ENCODE results near the gene SEMA7A.
"Not testable (repeated sequence)": the region's sequence is repeated elsewhere in the genome, so short reads cannot be mapped to it uniquely, and the experiment has no call there.

The SEMA7A gene

DNA sequence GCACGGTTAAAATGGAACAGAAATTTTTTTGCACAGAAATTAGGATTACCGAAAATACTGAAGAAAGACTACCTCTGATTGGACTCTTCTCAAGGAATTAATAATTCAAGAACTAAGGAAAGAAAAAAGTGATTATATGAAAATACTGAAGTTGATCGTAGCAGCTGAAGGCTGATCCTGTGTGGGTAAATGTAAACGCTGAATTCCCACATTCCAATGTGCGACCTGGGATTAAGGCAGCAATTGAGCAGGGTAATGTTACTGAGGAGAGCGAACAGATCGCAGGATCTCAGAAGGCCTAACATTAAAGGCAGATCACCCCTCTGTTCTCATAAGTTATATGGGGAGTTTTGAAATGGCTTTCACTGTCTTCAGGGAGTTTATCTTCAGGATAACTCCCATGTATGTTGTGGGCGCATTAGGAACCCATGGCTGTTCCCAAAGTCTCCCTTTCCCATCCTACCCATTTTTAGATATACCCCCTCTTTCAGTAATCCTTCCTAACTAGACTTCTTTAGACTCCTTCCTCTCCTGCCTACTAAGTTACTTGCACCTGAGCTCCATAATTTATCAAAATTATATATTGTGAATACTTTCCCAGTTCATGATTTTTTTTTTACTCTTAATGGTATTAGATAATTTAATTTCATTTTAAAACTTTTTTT, 28.2 kb upstream of the SEMA7A start:
- TF ChIP-seq EZH2phosphoT487 (IDR thresholded peaks at IDR 0.05; ENCODE audit: borderline replicate concordance, low read length): no peak
- TF ChIP-seq, protein P1, sequence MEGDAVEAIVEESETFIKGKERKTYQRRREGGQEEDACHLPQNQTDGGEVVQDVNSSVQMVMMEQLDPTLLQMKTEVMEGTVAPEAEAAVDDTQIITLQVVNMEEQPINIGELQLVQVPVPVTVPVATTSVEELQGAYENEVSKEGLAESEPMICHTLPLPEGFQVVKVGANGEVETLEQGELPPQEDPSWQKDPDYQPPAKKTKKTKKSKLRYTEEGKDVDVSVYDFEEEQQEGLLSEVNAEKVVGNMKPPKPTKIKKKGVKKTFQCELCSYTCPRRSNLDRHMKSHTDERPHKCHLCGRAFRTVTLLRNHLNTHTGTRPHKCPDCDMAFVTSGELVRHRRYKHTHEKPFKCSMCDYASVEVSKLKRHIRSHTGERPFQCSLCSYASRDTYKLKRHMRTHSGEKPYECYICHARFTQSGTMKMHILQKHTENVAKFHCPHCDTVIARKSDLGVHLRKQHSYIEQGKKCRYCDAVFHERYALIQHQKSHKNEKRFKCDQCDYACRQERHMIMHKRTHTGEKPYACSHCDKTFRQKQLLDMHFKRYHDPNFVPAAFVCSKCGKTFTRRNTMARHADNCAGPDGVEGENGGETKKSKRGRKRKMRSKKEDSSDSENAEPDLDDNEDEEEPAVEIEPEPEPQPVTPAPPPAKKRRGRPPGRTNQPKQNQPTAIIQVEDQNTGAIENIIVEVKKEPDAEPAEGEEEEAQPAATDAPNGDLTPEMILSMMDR (IDR thresholded peaks at IDR 0.05; ENCODE audit: low read depth, low read length, poor library complexity, severe bottlenecking): no peak
- Histone ChIP-seq H3K4me1 (ENCODE audit: control insufficient read depth, low read length) (peaks cover 32% of the 10 kb centered on the region), H3K27ac (ENCODE audit: low read depth, low read length) (no peak overlapping the region), H3K36me3 (ENCODE audit: control insufficient read depth, low read length) (no peaks in the 10 kb centered on the region; the same call in 1 of the 2 replicates), H3K79me2 (ENCODE audit: control insufficient read depth, low read length) (peaks cover 25% of the 10 kb centered on the region), H3K9me2 (replicated peaks; ENCODE audit: control insufficient read depth, low read length) (no peaks in the 10 kb centered on the region), H3K9me3 (ENCODE audit: control insufficient read depth, insufficient read depth, low read length) (no peaks in the 10 kb centered on the region), H3K4me3 (ENCODE audit: low read length) (peak overlapping the region; percentile 87), H3F3A (ENCODE audit: control insufficient read depth, insufficient read depth) (0 out of 2 replicates have a peak, but pooled peaks cover 3% of the 10 kb centered on the region), H4K20me1 (ENCODE audit: control insufficient read depth, insufficient read depth, low read depth, low read length) (no peaks in the 10 kb centered on the region), H3K4me2 (ENCODE audit: low read length) (peak overlapping the region; percentile 59), H3K27me3 (ENCODE audit: control insufficient read depth, low read length) (no peaks in the 10 kb centered on the region)

DNA sequence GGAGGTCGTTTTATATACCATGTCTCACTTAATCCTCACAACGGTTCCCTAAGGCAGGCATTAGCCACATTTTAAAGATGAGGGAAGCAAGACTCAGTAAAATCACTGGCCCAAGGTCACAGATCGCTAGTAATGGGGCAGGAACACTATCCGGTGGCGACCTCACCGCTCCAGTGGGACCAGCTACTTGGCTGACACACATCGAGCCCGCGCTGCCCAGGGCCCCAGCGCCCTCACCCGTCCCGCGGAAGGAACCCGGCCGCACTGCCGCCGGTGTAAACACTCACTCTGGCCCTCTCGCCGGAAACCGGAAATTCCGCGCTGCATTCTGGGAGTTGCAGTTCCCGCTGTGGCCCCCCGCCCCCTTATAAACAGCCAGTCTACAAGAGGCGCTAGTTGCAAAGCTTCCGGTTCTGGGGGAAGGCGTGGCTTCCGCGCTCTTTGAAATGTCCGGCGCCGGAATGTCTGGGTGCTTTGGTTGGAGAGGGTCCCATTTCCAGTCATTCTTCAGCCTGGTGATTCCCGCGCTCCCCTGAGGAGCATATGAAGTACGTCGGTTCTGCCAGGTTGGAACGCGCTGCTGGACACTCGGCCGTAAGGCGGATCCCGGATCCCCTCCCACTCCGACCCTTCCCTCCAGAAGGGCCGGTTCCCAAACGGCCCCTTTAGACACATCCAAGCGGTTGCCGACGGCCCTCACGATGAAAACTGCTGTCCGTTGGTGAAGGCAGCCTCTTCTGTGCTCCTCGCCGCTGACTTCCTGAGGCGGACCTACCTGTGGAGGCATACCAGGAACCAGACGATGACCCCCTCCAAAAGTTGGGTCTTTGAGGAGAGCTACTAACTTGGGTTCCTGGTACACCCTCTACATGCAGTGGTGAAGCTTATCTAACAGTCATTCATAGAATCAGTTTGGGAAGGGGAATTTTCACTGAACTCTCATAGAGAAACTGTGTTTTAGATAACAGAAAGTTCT, 27.4 kb upstream of the SEMA7A start, which contains the start of gene UBL7:
TSS of gene UBL7 (minus strand) at position 290 of the 976 bp plus-strand sequence. CDS start 2,293 bp downstream, outside the sequence.
- H3K27me3 ChIP-seq (ENCODE audit: control insufficient read depth, low read length): no peaks in the 10 kb centered on the region
- H3K4me1 ChIP-seq (ENCODE audit: control insufficient read depth, low read length): peaks cover 32% of the 10 kb centered on the region
- H4K20me1 ChIP-seq (ENCODE audit: control insufficient read depth, insufficient read depth, low read depth, low read length): no peaks in the 10 kb centered on the region
- H3F3A ChIP-seq (ENCODE audit: control insufficient read depth, insufficient read depth): no peaks in the 10 kb centered on the region
- H3K79me2 ChIP-seq (ENCODE audit: control insufficient read depth, low read length): peaks cover 25% of the 10 kb centered on the region
- H3K4me2 ChIP-seq (ENCODE audit: low read length): peak within 1 kb of the TSS; percentile 59
- H3K9me2 ChIP-seq (replicated peaks; ENCODE audit: control insufficient read depth, low read length): no peaks in the 10 kb centered on the region
- peak within 1 kb of the TSS; percentile 38; the same call in 1 of the 2 replicates for H3K27ac ChIP-seq (ENCODE audit: low read depth, low read length)
- H3K36me3 ChIP-seq (ENCODE audit: control insufficient read depth, low read length): peaks cover 4% of the 10 kb centered on the region
- no peak for TF ChIP-seq EZH2phosphoT487 (IDR thresholded peaks at IDR 0.05; ENCODE audit: borderline replicate concordance, low read length)
- TF ChIP-seq, protein P1 (IDR thresholded peaks at IDR 0.05; ENCODE audit: low read depth, low read length, poor library complexity, severe bottlenecking): peak; percentile 31
- H3K9me3 ChIP-seq (ENCODE audit: control insufficient read depth, insufficient read depth, low read length): no peaks in the 10 kb centered on the region
- H3K4me3 ChIP-seq (ENCODE audit: low read length): peak within 1 kb of the TSS; percentile 87

DNA sequence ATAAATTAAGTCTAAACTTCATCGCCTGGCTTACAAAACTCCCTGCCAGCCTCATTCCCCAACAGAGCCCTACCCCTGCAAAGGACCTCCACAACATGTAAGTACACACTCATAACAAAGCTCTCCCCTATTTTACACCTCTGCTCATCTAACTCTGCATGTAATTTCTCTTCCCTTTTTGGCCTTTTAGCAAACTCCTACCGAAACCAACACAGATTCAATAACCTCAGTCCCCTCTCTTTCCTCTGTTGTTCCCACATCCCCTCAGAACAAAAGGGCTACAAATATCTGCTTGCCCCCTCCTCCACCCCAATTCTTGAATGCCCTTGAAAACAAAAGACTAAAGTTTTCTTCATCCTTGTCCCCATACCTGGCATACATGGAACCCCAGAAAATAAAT, 26.5 kb upstream of the SEMA7A start:
- Histone ChIP-seq H3K27me3 (ENCODE audit: control insufficient read depth, low read length) (no peaks in the 10 kb centered on the region), H3K4me1 (ENCODE audit: control insufficient read depth, low read length) (peaks cover 32% of the 10 kb centered on the region), H4K20me1 (ENCODE audit: control insufficient read depth, insufficient read depth, low read depth, low read length) (no peaks in the 10 kb centered on the region), H3K4me3 (ENCODE audit: low read length) (peak overlapping the region; percentile 87), H3K4me2 (ENCODE audit: low read length) (peak overlapping the region; percentile 59), H3F3A (ENCODE audit: control insufficient read depth, insufficient read depth) (no peaks in the 10 kb centered on the region), H3K9me2 (replicated peaks; ENCODE audit: control insufficient read depth, low read length) (no peaks in the 10 kb centered on the region), H3K79me2 (ENCODE audit: control insufficient read depth, low read length) (peaks cover 25% of the 10 kb centered on the region), H3K9me3 (ENCODE audit: control insufficient read depth, insufficient read depth, low read length) (no peaks in the 10 kb centered on the region), H3K27ac (ENCODE audit: low read depth, low read length) (peak overlapping the region; percentile 38; the same call in 1 of the 2 replicates), H3K36me3 (ENCODE audit: control insufficient read depth, low read length) (peaks cover 7% of the 10 kb centered on the region)
- TF ChIP-seq, protein P1 (IDR thresholded peaks at IDR 0.05; ENCODE audit: low read depth, low read length, poor library complexity, severe bottlenecking): no peak
- TF ChIP-seq EZH2phosphoT487 (IDR thresholded peaks at IDR 0.05; ENCODE audit: borderline replicate concordance, low read length): no peak

DNA sequence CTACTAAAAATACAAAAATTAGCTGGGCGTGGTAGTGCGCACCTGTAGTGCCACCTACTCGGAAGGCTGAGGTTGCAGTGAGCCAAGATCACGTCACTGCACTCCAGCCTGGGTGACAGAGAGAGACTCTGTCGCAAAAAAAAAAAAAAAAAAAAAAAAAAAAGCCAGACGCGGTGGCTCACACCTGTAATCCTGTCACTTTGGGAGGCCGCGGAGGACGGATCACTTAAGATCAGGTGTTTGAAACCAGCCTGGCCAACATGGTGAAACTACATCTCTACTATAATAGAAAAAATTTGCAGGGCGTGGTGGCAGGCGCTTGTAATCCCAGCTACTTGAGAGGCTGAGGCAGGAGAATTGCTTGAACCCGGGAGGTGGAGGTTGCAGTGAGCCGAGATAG, 26.0 kb upstream of the SEMA7A start:
- H3K4me3 ChIP-seq (ENCODE audit: low read length): peak overlapping the region; percentile 87
- H3K4me1 ChIP-seq (ENCODE audit: control insufficient read depth, low read length): peaks cover 32% of the 10 kb centered on the region
- not testable (repeated sequence) for H3K27me3 ChIP-seq (ENCODE audit: control insufficient read depth, low read length); H3K27ac ChIP-seq (ENCODE audit: low read depth, low read length); H4K20me1 ChIP-seq (ENCODE audit: control insufficient read depth, insufficient read depth, low read depth, low read length); H3K9me3 ChIP-seq (ENCODE audit: control insufficient read depth, insufficient read depth, low read length); H3K9me2 ChIP-seq (replicated peaks; ENCODE audit: control insufficient read depth, low read length); H3F3A ChIP-seq (ENCODE audit: control insufficient read depth, insufficient read depth)
- H3K4me2 ChIP-seq (ENCODE audit: low read length): peak overlapping the region; percentile 59
- H3K79me2 ChIP-seq (ENCODE audit: control insufficient read depth, low read length): peaks cover 25% of the 10 kb centered on the region
- peaks cover 12% of the 10 kb centered on the region for H3K36me3 ChIP-seq (ENCODE audit: control insufficient read depth, low read length)
